CD4-positive, alpha-beta T cell treated with Interferon gamma for 1 hour (primary cell): ENCODE data around the gene E2F8.

Source experiments
- DNase-seq: peaks from one replicate; pipeline ENCODE4 v3.0.0-alpha.2; 2020

E2F8 gene

GRCh38 chr11:19183646-19184045, 57.1 kb downstream of the E2F8 start:
- no peak for DNase-seq

GRCh38 chr11:19181531-19182261, 59.0 kb downstream of the E2F8 start:
- DNase-seq = no peak

DNA sequence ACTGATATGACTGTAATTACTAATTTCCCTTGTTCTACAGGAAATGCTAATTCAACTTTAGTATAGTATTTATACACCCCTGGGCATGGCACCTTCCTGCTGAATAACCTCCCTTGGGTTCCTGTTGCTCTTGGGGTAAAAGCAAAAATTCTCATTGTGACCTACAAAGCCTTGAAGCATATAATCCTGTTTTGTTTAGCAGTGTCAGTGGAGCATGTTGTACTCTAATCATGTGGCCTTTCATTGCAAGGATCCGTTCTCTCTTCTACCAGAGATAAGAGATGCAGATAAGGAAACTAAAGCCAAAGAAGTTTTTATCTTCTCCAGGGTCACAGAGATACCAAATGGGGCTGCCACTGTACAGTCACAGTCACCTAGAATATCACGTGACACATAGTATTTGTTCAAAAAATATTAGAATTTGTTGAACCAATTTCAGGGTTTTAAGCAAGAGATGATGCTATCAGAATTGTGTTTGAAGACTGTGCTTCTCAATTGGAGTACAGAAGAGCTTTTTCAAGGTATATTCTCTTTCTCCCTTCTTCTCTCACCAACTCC, 64.0 kb downstream of the E2F8 start:
- DNase-seq = no peak
